Mesodermal cell (in vitro differentiated cells): ENCODE data around the gene FLNC.

Experiments used
- H3K27ac ChIP-seq: 2 replicates; pipeline ENCODE4 v1.7.0; 2013; ENCODE audit warnings: mild to moderate bottlenecking, low read depth, low read length, moderate library complexity; ENCODE audit not compliant: severe bottlenecking
- H3K36me3 ChIP-seq: 2 replicates; pipeline ENCODE4 v1.7.1; 2013; ENCODE audit warnings: mild to moderate bottlenecking, low read length, moderate library complexity; ENCODE audit not compliant: control insufficient read depth, insufficient read depth
- H3K4me1 ChIP-seq: one replicate; pipeline ENCODE4 v1.7.1; 2013; ENCODE audit warnings: mild to moderate bottlenecking, low read length; ENCODE audit not compliant: insufficient read depth, control insufficient read depth, poor library complexity, severe bottlenecking
- H3K4me3 ChIP-seq: 2 replicates; pipeline ENCODE4 v1.7.0; 2013; ENCODE audit warnings: low read length, control low read depth, mild to moderate bottlenecking; ENCODE audit not compliant: insufficient read depth, poor library complexity, severe bottlenecking; ENCODE audit errors: extremely low read depth
- H3K9me3 ChIP-seq: 2 replicates; pipeline ENCODE4 v1.7.1; 2013; ENCODE audit warnings: mild to moderate bottlenecking, low read length, moderate library complexity; ENCODE audit not compliant: control insufficient read depth
- WGBS, 2 experiments: methylation state at CpG; one replicate each; pipeline ENCODE4 v1.1.5; 2013; ENCODE audit warnings: missing lambda C conversion rate in 2 of 2; ENCODE audit not compliant: insufficient coverage in 2 of 2; 5-methylcytosine and 5-hydroxymethylcytosine counted together

FLNC gene

DNA sequence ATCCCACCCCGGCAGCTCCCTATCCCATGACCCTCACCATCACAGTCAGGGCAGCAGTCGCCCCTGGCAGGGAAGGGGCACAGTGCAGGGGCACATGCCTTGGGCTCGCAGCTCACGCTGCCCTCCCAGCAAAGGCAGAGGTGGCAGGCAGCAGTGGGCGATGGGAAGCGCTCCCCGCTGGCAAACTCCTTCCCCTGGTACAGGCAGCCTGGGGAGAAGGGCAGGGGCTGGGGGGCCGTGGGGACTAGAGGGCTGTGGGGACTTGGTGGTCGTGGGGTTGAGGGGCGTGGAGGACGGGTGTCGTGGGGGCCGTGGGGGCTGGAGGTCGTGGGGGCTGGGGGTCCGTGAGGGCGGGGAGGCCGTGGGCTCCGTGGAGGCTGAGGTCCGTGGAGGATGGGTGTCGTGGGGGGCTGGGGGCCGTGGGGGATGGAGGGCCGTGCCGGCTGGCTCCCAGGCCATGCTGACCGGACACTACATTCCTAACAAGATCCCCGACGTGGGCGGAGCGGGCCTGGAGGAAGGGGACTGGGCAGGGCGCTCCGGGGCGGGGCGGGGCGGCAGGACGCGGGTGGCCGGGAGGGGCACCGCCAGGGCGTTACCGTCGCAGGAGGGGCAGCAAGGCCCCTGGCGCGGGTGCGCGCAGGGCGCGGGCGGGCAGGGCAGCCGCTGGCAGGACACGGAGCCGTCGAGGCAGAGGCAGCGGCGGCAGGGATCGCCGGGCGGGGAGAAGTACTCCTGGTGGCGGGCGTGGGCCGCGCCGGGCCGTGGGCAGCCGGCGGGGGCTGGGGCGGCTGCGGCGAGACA lies 60.3 kb downstream of the FLNC start:
- no peaks in the 10 kb centered on the region for H3K9me3 ChIP-seq
- no peak overlapping the region for H3K4me3 ChIP-seq
- H3K36me3 ChIP-seq = peaks cover 3% of the 10 kb centered on the region
- WGBS, 2 experiments = 83 to 88% methylated on average over 38 to 60 of the region's 67 CpGs
- no peak overlapping the region for H3K27ac ChIP-seq
- no peaks in the 10 kb centered on the region for H3K4me1 ChIP-seq

DNA sequence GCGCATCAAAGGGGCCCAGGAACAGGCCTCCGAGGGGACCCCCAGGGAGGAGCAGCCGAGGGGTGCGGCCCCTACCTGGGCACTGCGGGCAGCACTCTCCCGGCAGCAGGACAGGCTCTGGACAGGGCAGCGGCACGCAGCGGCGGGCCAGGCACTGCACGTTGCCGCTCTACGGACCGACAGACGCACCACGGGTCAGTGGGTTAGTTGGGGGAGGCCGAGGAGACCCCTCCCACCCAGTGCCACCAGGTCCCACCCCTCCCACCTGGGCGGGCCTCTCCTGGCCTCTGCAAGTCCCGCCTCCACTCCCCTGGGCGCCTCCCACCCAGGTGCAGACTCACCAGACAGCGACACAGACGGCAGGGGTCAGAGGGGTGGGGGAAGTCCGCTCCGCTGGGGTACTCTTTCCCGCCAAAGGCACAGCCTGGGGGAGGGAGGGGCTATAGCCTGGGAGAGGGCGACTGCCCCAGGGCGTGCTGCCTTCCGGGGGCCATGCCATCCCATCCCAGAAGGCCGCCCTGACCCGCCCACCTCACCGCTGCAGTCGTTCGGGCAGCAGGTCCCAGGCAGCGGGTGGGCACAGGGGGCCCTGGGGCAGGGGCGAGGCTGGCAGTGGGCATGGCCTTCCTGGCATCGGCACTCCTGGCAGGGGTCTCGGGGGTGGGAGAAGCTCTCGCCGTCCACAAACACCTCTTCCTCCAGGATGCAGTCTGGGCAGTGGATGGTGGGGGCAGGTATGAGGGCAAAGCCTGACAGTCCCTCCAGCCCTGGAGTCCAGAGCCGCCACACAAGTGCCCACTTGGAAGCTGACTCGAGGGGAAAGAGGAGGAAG lies 61.1 kb downstream of the FLNC start:
- H3K4me3 ChIP-seq = no peak overlapping the region
- H3K27ac ChIP-seq = no peak overlapping the region
- no peaks in the 10 kb centered on the region for H3K4me1 ChIP-seq
- WGBS, 2 experiments = 81 to 92% methylated on average over 18 to 26 of the region's 41 CpGs
- peaks cover 3% of the 10 kb centered on the region for H3K36me3 ChIP-seq
- H3K9me3 ChIP-seq = no peaks in the 10 kb centered on the region

DNA sequence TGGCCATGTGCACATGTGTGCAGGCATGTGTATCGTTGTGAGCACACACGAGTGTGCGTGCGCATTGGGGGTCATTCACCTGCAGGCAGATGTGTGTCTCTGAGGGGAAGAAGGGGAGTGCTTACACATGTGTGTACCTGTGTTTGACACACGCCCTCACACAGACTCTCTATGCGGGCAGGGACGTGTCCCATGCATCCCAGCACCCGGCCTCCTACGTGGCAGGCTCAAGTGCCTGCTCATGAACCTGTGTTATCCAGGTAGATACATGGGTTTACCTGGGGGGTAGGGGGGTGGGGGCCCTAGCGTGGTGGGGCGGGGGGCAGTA lies 61.7 kb downstream of the FLNC start:
- no peak overlapping the region for H3K27ac ChIP-seq
- peaks cover 3% of the 10 kb centered on the region for H3K36me3 ChIP-seq
- H3K9me3 ChIP-seq = no peaks in the 10 kb centered on the region
- 96 to 100% methylated on average over 5 to 7 of the region's 11 CpGs for WGBS, 2 experiments
- H3K4me1 ChIP-seq = no peaks in the 10 kb centered on the region
- no peak overlapping the region for H3K4me3 ChIP-seq

DNA sequence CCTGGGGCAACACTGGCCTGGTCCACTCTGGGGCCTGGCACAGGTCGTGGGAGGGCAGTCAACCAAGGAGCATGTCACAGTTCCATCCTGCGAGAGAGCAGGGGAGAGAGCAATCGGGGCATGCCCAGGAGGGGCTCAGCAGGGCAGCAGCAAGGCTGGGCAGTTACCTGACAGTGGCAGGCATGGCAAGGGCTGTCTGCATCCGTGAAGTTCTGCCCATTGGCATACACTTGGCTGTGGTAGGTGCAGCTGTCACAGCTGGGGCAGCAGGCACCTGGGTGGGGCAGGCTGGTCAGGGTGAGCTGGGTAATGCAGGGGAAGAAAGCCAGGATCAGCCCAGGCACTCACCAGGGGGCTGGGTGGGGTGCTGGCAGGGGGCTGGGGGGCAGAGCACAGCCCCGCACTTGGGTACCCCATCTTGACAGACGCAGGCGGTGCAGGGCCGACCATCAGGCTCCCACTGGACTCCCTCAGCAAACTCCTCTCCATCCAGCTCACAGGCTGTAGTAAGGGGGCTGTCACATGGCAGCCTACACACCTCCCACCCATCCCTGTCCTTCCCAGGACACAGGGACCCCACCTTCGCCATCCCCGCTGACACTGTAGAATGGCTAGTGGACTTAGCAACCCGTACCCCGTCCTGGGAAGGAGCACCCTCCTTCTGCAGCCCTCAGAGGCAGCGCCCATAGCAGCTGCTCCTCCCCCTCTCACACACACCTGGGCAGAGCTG lies 62.5 kb downstream of the FLNC start:
- no peak overlapping the region for H3K27ac ChIP-seq
- WGBS, 2 experiments = 88 to 96% methylated on average over 8 to 12 of the region's 13 CpGs
- no peak overlapping the region for H3K4me3 ChIP-seq
- H3K4me1 ChIP-seq = no peaks in the 10 kb centered on the region
- H3K9me3 ChIP-seq = no peaks in the 10 kb centered on the region
- H3K36me3 ChIP-seq = peaks cover 3% of the 10 kb centered on the region

DNA sequence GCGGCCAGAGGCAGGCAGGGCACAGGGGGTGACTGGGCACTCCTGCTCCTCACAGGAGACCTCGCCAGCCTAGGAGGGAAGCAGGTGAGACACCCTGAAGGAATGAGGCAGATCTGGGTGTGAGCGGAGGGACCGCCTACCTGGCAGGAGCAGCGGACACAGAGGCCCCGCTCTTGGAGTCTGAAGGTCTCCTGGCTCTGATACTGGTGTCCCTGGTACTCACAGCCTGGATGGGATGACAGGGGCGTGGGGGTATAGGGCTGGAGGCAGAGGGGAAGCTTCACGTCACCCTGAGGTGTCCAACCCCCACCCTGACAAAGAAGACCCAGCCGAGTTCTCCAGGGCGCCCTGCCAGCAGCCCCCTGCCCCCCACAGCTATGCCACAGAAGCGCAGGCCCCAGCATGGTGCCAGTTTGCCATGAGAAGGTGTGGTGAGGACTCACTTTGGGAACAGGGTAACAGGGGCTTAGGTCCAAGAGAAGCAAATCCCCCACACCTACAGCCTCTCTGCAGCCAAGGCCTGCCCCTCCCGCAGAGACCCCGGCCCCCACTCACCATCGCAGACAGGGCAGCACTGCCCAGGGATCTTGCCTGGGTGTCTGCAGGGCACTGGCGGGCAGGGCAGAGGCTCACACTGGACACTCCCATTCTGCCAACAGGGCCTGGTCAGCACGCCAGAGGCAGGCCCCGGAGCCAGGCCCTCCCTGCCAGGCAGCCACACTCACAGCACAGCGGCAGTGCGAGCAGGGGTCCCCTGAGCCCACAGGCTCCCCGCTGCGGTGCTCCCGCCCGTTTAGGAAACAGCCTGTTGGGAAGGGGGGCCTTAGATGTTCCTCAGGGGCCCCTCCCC lies 63.3 kb downstream of the FLNC start:
- no peak overlapping the region for H3K4me3 ChIP-seq
- H3K9me3 ChIP-seq = no peaks in the 10 kb centered on the region
- H3K27ac ChIP-seq = no peak overlapping the region
- no peaks in the 10 kb centered on the region for H3K4me1 ChIP-seq
- H3K36me3 ChIP-seq = peaks cover 8% of the 10 kb centered on the region
- WGBS, 2 experiments = 90 to 94% methylated on average over 16 to 18 of the region's 23 CpGs

DNA sequence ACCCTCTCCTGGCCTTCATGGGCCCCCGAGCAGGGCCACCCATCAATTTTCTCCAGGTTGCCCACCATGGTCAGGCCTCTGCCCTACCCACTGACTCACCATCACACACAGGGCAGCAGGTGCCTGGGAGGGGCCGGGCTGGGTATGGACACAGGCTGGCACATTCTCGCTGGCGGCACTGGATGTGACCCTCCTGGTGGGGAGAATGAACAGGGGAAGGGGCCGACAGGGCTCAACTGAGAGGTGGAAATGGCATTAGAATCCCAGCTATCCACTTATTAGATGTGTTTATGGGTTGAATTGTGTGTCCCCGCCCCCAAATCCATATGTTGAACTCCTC lies 63.9 kb downstream of the FLNC start:
- 87 to 100% methylated on average over 3 to 4 of the region's 6 CpGs for WGBS, 2 experiments
- Histone ChIP-seq H3K4me3 (no peak overlapping the region), H3K27ac (no peak overlapping the region), H3K4me1 (no peaks in the 10 kb centered on the region), H3K9me3 (peaks cover under 1% of the 10 kb centered on the region), H3K36me3 (peaks cover 8% of the 10 kb centered on the region)

DNA sequence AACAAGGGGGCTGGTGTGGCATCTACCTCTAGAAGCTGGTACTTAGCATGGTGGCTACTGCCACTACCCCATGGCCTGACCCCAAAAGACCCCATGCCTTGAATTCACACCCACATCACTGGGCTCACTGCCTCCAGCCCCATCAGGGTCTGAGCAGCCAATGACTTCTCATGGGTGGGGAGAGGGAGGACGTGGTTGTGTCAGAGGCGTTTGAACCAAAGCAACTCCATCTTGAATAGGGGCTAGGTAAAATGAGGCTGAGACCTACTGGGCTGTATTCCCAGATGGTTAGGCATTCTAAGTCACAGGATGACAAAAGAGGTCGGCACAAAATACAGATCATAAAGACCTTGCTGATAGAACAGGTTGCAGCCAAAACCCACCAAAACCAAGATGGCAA lies 65.1 kb downstream of the FLNC start:
- H3K36me3 ChIP-seq = peaks cover 18% of the 10 kb centered on the region
- no peak overlapping the region for H3K4me3 ChIP-seq
- peaks cover 13% of the 10 kb centered on the region for H3K9me3 ChIP-seq
- no peaks in the 10 kb centered on the region for H3K4me1 ChIP-seq
- no peak overlapping the region for H3K27ac ChIP-seq
- 94 to 95% methylated on average over 2 of the region's 3 CpGs for WGBS, 2 experiments

DNA sequence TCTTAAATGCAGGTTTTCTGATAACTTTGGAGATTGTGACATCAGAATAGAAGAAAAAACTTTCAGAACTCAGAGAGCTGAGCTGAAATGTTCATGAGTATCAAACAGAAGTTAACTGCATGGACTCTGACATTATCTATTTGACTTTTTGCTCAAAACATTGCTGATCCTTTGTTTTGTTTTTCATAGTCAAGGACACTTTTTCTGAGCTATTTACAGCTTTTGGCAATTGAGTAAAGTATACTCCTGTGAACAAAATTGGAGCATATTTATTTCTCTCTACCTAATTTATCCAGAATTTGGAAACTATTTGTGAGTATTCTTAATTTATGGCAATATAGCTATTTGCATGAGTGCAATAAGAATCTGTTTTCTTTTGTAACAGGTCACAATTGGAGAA lies 69.2 kb downstream of the FLNC start:
- Histone ChIP-seq H3K4me1 (no peaks in the 10 kb centered on the region), H3K9me3 (peaks cover 13% of the 10 kb centered on the region), H3K27ac (no peak overlapping the region), H3K4me3 (no peak overlapping the region), H3K36me3 (peaks cover 47% of the 10 kb centered on the region)

DNA sequence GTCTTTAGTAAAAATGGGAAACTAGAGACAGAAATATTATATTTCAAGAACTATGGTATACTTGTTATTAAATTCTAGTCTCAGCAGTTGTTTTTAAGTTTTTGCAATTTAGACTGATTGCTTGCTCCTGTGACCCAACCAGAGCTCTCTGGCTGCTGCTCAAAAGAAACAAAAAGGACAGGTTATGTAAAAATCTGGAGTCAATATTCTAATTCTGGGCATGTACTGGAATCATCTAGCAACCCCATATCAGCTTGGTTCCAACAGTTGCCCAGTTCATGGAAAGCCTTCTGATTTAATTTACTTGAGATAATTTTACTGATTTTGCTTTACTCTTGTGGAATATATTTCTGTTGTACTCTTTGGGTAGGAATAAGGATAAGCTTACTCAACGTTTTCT lies 70.0 kb downstream of the FLNC start:
- H3K4me1 ChIP-seq = no peaks in the 10 kb centered on the region
- peaks cover 13% of the 10 kb centered on the region for H3K9me3 ChIP-seq
- H3K4me3 ChIP-seq = no peak overlapping the region
- WGBS, 2 experiments = no CpG with 5 or more reads among the region's 1 CpG
- H3K36me3 ChIP-seq = peaks cover 50% of the 10 kb centered on the region
- H3K27ac ChIP-seq = no peak overlapping the region
